Stimulated activated CD4-positive, alpha-beta T cell treated with anti-CD3 and anti-CD28 coated beads, Interleukin-2, amount 100 ng/mL, for 48 hours (primary cell): Measurements from ENCODE around the gene KLK2.
"Not testable (repeated sequence)": the region's sequence is repeated elsewhere in the genome, so short reads cannot be mapped to it uniquely, and the experiment has no call there.

Experiments used
- DNase-seq, 2 donors: peaks; one replicate each; pipeline ENCODE4 v3.0.0-alpha.2; 2020

The KLK2 gene

DNA sequence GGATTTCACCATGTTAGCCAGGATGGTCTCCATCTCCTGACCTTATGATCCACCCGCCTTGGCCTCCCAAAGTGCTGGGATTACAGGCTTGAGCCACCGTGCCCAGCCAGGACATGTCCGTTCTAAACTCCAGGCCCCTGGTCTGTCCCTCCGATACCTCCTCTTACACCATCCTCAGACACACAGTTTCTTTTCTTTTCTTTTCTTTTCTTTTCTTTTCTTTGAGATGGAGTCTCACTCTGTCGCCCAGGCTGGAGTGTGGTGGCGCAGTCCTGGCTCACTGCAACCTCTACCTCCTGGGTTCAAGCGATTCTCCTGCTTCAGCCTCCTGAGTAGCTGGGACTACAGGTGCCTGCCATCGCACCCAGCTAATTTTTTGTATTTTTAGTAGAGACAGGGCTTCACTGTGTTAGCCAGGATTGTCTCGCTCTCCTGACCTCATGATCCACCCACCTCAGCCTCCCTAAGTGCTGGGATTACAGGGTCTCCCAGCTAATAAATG, 22.9 kb downstream of the KLK2 start:
- not testable (repeated sequence) for DNase-seq

DNA sequence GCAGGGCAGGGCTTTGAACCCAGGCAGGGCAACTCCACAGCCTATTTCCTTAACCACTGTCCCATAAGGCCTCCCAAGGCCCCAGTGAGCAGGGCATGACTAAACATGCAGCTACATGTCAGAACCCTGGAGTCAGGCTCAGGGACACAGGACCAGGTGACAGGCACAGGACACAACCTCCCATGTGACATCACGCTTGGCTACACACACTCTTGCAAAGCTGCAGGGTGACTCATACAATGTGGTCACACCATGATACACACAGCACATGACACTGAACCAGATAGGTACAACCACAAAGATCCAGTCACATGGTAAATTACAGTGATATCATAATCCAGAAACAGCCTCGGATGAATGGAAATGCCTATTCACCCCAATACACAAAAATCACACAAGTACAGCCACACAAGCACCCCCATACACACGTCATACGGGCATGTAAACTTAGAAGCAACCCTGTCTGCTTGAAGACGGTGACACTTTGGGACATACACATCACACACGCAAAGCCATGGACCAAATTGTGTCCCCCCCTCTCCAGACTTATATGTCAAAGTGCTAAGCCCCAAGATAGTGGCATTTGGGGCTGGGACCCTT, 23.5 kb downstream of the KLK2 start:
- no peak for DNase-seq

DNA sequence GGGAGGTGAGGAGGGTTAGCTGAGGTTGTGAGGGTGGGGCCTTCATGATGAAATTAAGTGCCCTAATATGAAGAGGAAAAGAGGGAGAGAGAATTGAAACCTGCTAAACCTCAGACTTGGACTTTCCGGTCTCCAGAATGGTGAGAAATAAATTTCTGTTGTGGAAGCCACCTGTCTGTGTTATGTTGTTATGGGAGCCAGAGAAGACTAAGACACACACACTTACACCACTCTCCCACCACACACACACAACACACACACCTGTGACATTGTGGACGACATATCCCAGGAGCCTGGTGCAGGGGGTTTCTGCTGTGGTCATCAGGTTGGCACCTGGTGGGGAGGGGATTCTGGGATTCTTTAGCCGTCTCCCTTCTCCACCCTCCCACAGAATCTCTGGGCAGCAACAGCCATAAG, 24.0 kb downstream of the KLK2 start:
- no peak for DNase-seq

DNA sequence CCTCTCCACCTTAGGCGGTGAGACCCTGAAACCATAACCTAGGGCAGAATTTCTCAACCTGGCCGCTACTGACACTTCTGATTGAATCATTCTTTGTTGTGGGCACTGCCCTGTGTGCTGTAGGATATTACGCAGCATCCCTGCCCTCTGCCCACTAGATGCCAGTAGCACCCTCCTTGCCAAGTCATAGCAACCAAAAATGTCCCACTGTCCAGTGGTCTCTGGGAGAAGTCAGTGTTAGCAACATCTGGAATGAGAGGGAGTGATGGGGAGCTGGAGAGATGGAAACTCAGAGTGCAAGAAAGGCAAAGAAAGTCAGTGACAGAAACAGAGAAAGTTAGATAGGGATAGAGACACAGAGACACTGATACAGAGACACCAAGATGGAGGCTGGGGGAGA, 24.4 kb downstream of the KLK2 start:
- DNase-seq: no peak

GRCh38 chr19:50898018-50898417, 24.8 kb downstream of the KLK2 start:
- no peak for DNase-seq

GRCh38 chr19:50899569-50899968, 26.3 kb downstream of the KLK2 start:
- DNase-seq: no peak

GRCh38 chr19:50902640-50903039, 29.4 kb downstream of the KLK2 start:
- no peak for DNase-seq

GRCh38 chr19:50906217-50906616, 33.0 kb downstream of the KLK2 start:
- peak; percentile 41 to 49 for DNase-seq

GRCh38 chr19:50908336-50908735, 35.1 kb downstream of the KLK2 start:
- no peak for DNase-seq

- peak; percentile 37 to 48 for DNase-seq
These were observed 36.2 kb downstream of the KLK2 start for GRCh38 chr19:50909240-50910070.

GRCh38 chr19:50910722-50911121, 37.5 kb downstream of the KLK2 start:
- DNase-seq: no peak

- no peak for DNase-seq
These were observed 38.2 kb downstream of the KLK2 start, which contains the start of gene KLK4 for GRCh38 chr19:50911206-50912101. TSS of gene KLK4 (minus strand) at chr19:50911395. CDS start at chr19:50910738, 657 bp downstream.

GRCh38 chr19:50912102-50912599, 38.9 kb downstream of the KLK2 start:
- DNase-seq: no peak

- DNase-seq: peak; percentile 6 to 18
These were observed 39.8 kb downstream of the KLK2 start for GRCh38 chr19:50912727-50913716.

DNA sequence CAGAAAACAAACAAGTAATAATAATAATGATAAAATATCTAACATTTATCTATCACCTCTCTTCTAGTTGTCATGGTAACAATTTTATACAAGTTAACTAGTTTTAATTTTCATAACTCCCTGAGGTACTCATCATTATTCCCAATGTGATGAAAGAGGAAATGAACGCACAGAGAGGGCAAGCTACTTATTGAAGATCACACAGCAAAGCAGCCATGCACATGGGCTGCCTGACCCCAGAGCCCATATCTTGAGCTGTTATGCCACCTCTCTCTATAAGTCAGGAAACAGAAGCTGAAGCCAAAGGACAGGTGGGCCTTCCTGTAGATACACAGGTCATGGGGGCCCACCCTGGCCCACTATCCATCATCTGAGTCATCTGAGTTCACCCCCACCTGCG, 42.8 kb downstream of the KLK2 start:
- no peak for DNase-seq

DNA sequence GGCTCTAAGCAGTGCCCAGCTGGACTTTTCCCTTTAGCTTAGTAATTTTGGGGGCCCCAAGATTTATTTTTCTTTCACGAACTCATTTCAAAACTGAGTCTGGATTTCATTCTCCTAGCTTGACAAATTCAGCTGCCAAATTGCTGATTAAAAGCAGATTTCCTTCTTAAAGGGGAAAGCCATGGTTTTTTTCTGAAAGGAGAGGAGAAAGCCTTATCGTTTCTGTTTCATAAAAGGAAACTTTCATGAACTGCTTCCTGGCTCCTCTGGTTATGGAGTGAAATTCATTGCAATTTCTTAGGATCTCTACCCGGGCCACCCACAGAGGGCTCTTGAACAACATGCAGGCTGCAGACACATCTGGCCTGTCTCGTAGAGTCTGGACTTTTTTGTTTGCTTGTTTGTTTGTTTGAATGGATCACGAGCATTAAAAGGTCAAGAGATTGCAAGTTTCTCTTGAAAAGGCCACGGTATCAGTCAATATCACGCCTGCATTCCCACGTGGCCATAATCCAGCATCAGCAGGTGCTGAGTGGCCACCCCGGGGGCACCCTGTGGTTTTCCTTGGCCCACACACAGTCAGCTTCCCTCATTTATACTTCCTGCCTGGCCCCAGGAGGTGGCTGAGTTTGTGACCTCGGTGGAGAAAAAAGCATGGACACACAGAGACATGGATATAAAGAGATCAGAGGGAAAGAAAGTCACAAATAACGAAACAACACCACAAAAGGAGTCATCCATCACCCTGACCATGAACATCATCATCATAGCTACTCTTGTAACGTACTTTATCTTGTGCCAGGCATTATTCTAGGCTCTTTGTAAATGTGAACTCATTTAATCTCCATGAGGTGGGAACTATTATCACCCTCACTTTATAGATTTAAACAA, 48.4 kb downstream of the KLK2 start:
- no peak for DNase-seq

- DNase-seq: peak; percentile 80 to 82
These were observed 49.1 kb downstream of the KLK2 start for GRCh38 chr19:50922317-50922853.

DNA sequence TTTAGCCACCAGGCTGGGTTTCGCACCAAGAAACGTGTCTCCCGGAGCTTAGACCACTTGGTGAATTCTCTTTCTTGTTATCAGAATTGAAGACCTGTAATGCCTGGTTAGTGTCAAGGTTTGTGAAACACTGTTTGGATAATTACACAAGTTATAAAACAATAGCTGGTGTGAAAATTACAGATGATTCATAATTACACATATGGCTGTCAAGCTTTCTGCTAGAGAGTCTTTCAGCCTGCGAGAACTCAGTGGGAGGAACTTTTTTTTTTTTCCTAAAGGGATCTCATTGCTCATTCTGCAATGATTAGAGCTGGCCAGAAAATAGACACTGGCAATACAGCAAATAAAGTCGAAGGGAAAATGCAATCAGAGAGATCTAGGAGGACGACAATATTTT, 51.3 kb downstream of the KLK2 start:
- DNase-seq: no peak

DNA sequence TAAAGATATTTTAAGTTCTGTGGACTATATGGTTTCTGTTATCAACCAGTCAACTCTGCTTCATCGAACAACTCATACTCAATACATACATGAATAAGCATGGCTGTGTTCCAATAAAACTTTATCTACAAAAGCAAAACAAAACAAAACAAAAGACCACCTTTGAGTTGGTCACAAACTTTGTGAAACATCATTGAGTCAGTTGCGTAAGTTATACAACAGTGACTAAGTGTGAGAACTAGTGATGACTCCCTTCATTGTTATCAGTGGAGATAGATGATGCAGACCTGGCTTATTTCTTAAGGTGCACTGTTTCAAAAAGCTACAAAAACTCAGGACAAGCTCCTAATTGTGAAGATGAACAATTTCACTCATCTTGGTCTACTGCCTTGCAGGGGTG, 52.5 kb downstream of the KLK2 start:
- DNase-seq: no peak

- DNase-seq: no peak
These were observed 52.9 kb downstream of the KLK2 start for GRCh38 chr19:50926144-50926543.
